GM19463 (cell line): ENCODE measurements around the gene LRRC14B.

ENCODE experiments used
- ATAC-seq: cut with Tn5 transposase; IDR thresholded peaks from one replicate; pipeline ENCODE4 v1.9.1; 2021; ENCODE audit warnings: mild to moderate bottlenecking, moderate library complexity; ENCODE audit not compliant: unreplicated experiment

LRRC14B gene

GRCh38 chr5:173392-174290, 17.7 kb upstream of the LRRC14B start:
- ATAC-seq: no peak

- no peak for ATAC-seq
Observed at GRCh38 chr5:174291-174600, 17.0 kb upstream of the LRRC14B start.

DNA sequence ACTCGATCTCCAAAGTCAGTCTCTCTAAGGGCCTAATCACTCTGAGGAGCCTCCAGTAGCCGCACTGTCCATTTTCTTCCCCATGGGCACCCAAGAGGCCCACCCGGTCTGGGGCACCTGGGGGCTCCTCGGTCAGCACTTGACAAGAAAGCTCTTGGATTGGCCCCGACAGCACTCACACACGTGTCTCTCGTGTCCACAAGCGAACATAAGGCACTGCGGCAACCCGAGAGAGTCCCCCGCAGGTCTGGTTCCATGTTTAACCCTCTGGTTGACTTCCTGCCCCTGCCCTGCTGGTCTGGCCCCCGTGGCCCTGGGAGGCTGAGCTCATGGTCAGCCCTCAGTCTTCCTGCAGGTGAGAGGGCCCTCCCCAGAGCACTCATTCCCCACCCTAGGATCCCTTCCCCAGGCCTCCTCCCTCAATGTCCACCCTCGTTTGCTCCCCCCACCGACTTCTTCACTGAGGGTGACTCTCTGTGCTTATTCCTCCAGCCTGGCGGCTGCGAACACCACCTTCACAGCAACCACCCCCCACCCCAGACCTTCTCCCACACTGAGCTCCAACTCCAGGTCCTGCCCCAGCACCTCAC, 16.3 kb upstream of the LRRC14B start:
- ATAC-seq: no peak

- no peak for ATAC-seq
Observed at GRCh38 chr5:176296-176823, 14.9 kb upstream of the LRRC14B start.

DNA sequence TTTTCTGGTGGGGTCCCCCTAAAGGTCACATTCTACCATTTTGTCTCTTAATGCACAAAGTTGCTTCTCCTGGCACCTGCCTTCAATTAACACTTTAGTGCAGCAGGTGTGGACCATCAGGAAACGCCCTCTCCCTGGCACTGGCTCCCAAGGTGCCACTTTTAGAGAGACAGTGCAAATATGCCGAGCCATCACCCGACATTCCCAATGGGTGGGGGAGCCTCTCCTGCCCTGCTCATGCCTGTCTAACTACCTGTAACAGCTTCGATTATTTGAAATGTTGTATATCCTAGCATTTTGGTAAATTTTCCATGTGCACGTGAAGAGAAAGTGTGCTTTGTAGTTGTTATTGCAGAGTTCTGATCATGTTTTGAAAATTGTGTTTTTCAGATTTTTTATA, 13.2 kb upstream of the LRRC14B start:
- ATAC-seq: no peak

DNA sequence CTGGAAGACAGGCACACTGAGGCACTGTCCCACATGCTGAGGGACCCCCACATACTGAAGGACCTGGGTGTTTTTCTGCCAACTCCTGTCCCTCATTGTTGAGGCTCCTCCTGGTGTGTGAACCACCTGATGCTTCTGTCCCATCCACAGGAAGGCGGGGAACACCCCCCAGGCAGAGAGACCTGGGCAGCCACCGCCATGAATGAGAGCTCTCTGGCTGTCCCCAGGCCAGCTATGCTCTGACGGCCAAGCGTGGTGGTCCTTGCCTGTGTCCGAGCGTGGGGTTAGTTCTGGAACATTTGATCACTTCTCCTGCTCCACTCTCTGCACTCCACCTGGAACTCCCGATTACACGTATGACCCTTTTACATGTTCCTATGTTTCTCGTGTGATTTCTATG, 11.9 kb upstream of the LRRC14B start:
- ATAC-seq: no peak

DNA sequence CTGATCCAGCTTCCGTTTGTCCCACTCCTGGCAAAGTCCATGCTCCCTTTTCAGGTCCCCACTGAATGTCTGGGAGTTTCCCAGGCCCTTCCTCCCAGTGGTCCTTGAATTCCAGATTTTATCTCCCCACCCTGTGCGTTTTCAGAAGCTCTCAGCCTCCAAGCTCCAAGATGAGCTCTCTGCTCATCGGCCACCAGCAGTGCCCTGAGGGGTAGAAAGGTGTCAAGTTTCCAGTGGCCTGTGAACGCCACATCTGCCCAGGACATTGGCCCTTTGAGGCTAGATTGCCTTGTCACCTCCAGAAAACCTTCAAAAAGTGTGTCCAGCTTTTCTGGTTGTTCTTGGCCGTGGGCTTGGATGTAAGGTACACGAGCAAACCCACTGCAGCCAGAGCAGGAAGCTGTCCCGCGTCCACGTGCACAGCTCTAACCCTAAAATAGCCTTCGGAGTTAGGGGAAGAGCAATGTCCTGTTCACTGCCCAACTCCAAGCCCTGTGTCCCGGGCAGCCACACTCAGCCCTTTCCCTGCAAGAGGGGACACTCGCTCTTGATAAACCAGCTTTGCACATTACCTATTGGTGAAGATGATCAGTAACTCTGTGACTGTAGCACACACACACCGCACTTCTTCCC, 10.9 kb upstream of the LRRC14B start:
- ATAC-seq: no peak

- no peak for ATAC-seq
Observed at GRCh38 chr5:181160-181559, 10.1 kb upstream of the LRRC14B start.

GRCh38 chr5:181566-181965, 9.7 kb upstream of the LRRC14B start:
- ATAC-seq: no peak

DNA sequence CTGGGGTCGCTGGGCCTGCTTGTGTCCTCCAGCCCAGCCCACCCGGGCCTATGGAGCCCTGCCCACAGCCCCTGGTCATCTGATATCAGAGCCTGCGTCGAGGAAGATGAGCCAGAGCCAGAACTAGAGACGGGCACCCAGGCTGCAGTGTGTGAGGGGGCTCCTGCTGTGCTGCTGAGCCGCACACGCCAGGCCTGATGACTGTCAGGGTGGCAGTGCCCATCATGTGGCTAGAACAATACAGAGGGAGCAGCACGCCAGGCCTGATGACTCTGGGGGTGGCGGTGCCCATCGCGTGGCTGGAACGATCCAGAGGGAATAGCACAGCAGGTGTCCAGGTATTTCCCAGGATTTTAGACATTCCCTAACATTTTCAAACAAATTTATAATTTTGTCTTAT, 9.2 kb upstream of the LRRC14B start:
- no peak for ATAC-seq

DNA sequence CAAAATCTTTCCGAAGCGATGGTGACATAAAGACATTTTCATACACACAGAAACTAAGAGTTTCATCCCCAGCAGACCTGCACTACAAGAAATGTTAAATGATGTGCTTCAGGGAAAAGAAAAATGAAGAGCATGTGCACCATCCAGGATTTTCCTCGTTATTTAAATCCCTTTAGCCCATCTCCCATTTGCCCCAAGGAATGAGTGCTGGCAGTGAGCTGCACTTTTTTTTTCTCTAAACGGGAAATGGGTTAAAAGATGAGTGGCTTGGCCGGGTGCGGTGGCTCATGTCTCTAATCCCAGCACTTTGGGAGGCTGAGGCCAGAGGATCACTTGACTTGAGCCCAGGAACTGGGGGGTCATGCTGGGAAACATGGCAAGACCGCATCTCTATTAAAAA, 6.8 kb upstream of the LRRC14B start:
- ATAC-seq: no peak

DNA sequence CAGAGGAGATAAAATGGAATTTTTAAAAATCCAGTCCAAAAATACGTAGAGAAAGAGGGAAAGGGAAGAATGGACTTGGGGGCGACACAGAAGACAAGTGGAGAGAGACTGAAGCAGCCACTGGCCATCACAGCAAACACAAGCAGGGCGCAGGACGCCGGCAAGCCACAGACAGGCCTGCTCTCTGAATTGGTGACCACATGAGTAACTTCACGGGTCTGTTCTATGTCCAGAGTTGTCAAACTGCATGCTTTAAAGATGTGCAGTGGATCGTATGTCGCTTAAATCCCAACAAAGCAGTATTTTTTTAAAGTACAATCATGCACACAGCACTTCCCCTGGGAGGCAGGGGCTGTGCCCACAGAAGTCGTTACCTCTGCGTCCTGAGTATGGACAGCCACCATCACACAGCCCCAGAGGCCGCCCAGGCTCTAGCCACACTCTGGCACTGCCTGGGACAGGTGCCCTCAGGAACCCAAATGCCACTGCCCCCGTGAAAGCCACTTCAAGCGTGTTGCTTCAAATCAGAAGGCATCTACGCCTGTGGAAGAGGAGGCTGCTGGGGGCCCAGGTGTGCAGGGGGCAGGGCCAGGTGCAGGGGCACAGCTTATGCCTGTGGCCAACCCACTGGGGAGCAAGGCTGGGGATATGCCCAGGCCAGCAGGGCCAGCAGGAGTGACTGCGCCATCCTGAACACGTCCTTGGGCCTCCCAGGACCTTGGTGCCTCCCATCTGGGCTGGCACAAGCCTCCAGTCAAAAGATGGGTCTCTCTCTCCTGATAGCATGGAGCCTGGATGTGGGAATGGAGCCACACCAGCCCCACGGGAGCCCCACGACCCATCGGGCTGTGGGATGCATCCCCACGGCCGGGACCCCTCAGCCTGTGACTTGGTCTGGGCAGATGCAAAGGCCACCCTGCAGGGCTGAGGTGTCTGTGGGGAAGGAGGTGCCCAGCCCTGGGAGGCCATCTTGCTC, 5.9 kb upstream of the LRRC14B start:
- ATAC-seq: no peak

- ATAC-seq: no peak
Observed at GRCh38 chr5:186091-187041, 4.9 kb upstream of the LRRC14B start.

- no peak for ATAC-seq
Observed at GRCh38 chr5:187042-187431, 4.3 kb upstream of the LRRC14B start.

DNA sequence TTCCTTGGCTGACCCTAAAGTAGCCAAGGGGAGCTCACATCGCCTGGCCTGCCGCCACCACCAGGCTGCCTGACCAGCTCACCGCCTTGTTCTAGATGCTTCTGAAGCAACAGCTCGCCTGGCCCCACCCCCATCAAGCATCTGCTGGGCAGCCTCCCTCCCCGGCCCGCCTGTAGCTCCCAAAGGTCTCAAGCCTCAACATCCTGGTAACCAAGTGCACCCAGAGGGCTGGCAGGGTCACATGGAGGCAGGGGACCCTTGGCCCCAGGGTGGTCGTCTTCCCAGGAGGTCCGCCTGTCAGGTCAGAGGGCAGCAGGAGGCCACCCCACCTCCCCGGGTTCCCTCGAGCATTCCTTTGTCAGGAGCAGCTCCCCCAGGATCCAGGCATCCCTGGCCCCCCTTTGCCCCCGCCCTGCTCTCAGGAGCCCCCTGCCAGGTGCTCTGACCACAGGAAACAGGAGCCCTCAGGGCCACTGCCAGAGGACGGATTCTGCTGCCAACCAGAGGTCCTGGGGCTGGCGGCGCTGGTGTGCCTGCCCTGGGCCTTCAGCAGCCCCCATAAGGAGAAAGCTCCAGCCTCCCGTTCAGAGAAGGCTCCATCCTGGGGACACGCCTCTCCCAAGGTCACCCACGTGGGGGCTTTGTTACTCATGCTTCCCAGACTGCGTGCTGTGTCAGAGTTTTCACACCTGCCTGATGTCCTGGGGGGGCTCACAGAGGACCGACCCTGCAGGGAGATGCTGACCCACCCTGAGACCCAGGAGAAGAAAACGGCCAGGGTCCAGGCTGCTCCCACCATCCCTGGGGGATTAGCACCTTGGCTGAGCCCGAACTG, 3.5 kb upstream of the LRRC14B start:
- no peak for ATAC-seq

DNA sequence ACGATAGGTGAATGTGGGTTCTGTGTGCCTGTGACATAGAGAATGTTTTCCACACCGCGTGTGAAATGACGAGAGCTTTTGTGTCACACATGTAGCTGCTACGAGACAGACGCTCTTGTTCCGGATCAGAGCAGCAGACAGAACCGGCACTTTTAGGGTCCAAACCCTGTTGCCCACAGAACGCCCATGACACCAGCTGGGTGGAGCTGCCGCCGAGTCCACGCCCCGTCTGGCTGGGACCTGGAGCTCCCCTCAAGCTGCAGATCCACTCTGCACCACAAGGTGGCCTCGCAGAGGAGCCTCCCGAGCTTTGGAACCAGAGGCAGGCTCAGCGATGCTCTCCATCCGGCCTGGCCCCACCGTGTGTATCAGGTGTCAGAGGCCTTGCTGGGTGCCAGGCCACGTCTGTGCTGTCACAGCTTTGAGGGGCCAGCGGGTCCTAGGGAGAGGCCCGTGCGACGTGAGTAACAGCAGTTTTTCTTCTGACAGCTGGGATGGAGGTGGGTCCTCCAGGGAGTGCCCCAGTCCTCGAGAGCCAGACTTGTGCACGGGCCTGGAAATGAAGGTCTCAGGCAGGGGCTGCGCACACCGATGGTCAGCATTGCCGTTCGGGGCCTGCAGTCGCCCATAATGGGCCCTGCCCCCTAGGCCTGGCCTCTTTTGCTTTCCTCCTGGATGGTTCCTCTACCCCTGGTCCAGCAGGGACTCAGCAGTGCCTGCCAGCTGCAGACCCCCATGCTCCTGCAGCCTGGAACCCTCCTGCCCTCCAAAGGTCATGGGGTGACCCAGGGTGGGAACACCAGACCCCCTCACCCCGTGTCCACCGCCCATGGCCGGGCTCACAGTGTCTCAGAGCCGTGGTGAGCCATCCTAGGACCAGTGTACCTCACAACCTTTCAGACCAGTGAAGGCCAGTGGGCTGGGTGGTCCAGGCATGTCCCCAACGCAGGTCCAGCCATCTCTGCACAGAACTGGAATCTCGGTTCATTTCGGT, 2.5 kb upstream of the LRRC14B start:
- peak; percentile 70 for ATAC-seq

DNA sequence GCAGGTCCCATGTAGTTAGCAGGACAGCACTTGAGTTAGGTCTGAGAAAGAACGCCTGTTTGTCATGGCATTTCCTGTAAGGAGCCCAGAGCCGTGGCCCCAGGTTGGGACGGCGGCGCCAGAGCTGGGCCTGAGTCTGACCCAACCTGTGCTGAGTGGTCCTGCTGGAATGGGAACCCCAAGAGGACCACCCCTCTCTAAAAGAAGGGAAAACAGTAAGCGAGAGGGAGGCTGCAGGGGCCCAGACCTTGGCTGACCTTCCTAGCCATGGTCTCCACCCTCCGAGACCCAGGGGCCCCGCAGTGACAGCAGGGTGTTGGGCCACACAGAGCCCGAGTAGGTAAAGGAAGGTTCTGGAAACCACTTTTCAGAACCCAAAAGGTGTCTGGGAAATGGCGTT, 1.8 kb upstream of the LRRC14B start:
- ATAC-seq: no peak

GRCh38 chr5:189976-190365, 1.3 kb upstream of the LRRC14B start:
- ATAC-seq: no peak
